NCI-H1436 treated with DMSO at 0.1 percent for 48 hours (cell line): ENCODE measurements around the gene DEPP1.

Experiments
- DNase-seq: peaks from one replicate; lab custom pipeline; 2025; lab: John Stamatoyannopoulos, UW

The DEPP1 gene

DNA sequence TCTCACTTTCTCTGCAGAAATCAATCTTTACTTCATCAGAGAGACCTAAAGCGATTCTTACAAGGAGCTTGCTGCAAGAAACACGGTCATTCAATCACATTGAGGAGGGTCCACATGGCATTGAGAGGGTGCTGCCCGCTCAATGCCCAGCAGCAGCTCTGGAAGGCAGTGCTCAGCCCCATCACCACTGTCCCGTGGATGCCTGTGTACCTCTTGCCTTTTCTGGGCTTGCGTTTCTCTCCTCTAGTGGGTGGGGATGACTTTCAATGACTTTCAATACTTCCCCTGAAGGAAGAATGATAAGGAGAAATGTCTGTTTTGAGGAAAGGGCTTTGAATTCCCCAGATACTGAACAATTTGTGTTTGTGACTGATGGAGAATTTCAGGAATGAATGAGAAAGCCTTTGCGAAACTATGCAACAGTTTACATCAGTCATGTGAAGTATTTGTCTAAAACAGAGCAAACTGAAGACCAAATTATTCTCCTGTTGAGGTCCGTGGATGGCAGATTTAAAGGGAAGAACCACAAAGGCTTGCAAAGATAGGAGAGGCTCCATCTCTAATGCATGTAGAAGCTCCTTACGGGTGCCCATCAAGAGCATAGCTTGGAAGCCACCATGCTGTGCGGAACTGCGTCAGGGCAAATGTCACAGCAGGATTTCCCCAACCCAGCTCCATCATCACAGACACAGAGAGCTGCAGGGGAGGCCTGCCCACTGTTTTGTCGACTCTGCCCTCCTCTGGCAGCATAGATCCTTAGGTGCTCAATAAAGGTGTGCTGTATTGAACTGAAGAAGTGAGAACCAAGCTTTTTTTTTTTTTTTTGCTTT is 15.5 kb upstream of the DEPP1 start:
- DNase-seq: no peak

DNA sequence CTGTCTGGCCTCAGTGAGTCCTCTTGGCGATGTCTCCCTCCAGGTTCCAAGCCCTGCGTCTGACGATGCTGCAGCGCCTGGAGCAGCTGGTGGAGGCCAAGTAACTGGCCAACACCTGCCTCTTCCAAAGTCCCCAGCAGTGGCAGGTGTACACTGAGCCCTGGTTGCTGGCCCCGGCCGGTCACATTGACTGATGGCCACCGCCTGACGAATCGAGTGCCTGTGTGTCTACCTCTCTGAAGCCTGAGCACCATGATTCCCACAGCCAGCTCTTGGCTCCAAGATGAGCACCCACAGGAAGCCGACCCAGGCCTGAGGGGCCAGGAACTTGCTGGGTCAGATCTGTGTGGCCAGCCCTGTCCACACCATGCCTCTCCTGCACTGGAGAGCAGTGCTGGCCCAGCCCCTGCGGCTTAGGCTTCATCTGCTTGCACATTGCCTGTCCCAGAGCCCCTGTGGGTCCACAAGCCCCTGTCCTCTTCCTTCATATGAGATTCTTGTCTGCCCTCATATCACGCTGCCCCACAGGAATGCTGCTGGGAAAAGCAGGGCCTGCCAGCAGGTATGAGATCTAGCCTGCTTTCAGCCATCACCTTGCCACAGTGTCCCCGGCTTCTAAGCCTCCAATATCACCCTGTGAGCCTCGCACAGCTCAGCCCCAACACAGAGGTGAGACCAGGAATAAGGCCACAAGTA is 14.8 kb upstream of the DEPP1 start:
- no peak for DNase-seq

DNA sequence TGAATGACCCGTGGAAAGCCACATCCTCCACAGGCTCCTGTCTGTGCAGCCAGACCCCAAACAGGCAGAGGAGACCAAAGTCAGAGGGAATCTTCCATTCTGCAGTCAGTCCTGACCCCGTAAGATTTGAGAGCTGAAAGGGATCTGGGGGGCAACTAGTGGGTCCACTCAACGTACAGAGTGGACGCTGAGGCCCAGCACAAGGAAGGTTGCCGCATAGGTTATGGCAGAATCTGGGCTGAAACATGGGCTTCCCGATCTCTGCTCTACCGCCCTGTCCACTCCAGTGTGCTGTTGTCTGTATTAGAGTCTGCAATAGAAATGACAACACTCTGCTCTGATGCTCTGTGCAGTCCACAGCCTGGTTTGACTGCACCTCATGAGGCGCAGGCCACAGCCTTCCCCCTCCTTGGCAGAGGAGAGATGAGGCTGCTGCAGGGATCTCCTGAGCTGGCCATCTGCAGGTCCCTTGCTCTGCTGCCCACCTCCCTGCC is 14.2 kb upstream of the DEPP1 start:
- no peak for DNase-seq

DNA sequence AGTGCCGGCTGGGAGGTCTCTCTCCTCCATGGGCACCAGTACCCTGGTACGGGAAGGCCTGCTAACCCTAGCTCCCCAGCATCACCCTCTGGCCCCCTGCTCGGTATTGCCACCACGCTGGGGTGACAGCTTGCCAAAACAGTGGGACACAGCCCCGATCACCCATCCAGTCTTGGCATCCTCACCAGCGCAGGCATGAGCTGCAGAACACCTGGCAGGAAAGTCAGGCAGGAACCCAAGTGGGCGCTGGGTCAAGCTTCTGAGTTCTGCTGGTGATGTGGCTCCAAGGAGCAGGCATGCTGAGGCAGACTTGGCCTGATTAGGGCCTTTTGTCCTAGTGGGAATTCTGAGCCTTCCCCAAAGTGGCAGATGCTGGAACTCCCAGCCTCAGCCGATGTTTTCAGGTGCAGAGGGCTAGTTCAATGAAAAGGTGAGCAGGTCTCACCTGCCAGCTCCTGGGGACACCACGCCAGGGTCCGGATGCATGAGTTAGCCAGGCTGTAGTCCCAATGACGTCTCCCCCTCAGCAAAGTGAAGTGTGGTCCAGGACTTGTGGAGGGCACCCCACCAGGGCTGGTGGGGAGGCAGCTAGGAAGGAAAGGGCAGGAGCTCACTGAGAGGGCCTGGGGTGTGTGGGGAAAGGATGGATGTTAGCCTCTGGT is 13.6 kb upstream of the DEPP1 start:
- no peak for DNase-seq

DNA sequence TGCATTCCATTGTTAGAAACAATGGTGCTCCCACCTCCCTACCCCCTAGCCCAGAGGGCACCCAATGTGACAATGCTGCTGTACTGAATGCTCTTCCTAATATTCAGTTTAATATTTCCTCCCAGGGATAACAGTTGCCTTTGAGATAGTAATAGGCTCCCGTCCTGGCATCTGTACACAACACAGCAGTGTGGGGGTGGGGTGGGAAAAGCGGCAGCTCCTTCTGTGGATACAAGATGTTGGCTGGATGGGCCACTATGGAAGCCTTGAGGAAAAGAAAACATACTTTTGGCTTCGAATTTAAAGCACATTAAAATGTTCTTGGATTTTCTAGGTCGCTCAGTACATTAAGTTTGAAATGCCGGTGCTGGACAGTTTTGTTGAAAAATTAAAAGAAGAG is 13.0 kb upstream of the DEPP1 start:
- no peak for DNase-seq

DNA sequence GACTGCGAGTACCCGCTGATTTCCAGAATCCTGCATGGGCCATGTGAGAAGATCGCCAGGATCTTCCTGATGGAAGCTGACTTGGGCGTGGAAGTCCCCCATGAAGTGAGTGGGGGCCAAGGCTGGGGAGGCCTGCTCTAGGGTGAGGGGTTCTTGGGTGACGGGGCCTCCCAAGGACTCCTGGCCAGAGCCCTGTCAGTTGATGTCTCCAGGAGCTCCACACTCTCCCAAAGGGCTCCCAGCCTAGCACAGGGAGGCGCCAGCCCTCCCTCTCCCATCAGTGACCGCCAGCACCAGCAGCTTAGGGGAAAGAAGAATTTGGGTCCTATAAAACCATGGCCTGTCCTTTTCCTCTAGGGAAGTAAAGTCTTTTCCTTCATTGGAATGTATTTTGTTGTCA is 12.4 kb upstream of the DEPP1 start:
- no peak for DNase-seq

DNA sequence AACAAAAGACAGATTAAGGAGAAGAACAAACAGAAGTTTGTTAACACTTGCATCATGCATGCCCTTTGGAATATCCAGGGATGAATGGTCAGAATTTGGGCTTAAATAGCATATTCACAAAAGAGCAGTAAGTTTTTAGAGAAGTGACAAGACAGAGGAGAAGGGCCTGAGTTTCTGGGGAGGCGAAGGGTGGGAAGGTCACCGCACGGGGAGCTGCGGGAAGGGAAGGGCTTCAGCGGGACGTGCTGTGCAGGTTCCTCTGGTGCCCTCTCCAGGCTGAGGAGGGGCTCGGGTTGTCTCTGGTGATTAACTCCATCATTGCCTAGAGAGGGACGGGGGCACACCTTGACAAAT is 11.7 kb upstream of the DEPP1 start:
- no peak for DNase-seq

DNA sequence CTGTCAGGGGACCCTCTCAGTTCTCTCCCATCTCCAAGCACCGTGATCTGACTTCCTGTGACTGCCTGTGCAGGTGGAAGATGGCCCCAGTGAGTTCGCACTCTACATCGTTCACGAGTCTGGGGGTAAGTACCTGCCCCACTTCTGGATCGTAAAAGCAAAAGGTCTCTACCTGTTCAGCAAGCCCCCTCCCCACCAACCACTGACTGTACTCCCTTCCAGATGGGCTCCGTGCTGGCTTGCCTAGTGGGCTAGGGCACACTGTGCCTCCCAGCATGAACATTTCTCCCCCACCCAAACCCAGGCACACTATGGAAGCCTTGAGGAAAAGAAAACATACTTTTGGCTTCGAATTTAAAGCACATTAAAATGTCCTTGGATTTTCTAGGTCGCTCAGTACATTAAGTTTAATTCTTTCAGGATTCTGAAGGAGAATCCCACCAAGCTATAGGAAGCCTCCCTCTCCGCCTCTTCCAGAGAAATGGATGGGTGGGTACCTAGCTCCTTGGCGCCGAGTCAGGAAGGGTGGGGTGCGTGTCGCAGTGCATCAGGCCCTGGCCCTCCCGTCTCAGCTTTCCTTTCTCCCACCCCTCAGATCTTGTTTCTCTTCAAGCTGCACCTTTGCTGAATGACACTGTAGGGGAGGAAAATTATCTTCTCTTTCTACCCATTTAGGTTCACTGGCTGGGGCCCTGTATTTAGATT is 11.1 kb upstream of the DEPP1 start:
- no peak for DNase-seq

DNA sequence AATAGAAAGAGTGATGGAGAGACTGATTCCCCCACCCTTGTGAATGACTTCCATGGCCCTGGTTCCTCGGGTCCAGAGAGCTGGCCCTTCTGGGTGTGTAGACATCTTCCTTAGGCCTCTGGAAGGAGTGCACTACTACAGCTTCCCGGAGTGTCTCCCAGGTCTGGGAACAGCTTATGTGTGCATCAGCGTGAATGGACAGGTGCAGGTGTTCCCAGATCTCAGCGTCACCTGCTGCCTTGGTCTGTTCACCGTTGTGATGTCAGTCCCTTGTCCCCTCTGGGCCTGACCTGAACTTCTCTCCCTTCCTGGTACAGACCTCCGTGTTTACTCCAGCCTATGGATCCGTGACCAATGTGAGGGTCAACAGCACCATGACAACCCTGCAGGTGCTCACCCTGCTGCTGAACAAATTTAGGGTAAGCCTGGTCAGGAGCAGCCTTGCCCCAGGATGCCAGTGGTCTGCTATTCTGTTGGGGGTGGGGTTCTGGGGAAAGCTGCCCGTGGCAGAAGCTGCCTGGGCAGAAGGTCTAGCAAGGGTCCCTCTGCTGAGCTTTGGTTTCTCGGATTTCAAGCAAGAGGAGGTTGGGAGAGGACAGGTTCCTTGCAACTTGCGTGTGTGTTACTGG is 10.5 kb upstream of the DEPP1 start:
- DNase-seq: no peak

DNA sequence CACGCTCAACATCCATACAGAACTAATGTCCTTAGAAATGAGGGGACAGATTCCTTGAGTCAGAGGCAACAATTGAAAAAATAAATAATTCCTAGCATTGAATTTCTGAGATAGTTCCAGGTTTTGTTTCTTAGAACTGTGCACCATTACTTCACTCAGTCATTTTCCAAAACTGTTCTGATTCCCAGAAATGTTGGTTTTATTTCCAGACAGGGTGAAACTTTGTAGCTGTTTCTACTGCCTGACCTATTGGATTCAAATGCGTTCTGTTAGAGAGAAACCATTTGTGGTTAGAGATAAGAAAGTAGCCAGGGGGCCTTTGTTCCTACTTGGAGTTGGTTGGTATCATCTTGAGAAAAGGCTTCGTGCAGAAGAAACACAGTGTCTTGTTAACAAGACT is 8.1 kb upstream of the DEPP1 start:
- DNase-seq: no peak

DNA sequence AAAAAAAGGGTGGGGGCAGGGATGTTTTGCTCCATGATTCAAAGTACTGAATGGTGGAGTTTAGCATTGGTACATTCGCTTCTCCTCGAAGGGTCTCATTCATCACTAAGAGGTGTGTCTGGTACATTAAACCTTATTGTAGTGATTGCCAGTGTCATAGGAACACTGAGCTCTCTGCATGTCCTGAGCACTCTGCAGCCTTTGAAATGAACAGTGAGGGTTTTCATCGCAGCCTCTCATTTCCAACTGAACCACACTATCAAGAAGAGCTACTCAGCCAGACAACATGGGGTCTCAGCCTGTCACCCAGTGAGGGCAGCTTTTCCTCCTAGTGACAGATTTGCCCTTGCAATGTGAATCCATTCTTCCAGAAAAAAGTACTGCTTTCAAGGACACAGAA is 7.6 kb upstream of the DEPP1 start:
- DNase-seq: no peak

DNA sequence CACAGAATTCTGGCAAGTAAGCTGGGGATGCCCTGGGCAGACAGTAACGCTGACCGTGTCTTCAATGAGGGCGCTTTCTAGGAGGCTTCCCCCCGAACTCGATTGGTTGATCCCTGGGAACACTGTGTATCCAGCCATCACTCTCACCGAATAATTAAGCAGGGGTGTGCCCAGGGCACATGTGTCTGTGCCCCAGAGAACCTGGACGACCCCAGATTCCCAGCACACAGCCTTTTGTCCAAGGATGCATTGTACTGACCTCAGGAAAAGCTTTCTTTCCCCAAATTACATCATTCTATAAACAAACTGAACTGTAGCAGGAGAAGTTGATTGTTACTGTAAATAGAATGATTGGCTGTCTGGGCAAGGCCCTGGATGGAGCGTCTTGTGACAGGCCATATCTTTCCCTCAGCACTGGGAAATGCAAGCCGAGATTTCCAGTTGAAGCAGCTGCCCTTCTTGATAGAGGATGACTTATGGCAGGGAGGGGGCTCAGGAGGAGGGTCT is 6.6 kb upstream of the DEPP1 start:
- no peak for DNase-seq

DNA sequence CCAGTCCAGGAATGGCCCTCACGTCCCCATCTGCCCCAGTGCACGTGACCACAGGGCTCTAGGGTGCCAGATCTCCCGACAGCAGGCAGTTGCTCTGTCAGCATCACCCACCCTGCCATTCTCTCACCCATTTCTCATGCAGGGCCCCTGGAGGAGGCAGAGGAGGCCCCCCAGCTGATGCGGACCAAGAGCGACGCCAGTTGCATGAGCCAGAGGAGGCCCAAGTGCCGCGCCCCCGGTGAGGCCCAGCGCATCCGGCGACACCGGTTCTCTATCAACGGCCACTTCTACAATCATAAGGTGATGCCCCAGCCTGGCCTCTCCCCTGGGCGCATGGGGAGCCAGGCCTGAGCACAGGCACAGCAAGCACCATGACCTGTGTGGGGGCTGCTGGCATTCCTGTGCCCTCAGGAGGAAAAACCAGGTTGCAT is 6.1 kb upstream of the DEPP1 start:
- no peak for DNase-seq

DNA sequence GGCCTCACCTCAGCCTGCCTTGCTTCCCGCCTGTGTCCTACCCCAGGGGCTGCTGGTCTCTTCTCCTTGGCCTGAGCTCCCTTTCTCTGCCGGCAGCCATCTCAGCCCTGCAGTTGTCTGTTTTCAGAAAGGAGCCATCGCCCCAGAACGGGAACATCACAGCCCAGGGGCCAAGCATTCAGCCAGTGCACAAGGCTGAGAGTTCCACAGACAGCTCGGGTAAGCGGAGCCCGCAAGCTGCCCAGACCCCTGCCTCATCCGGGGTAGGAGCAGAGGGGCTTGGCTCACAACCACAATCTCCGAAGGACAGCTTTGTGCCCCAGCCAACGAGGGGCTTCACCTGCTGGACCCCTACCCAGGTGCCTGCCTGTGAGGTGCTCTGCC is 5.3 kb upstream of the DEPP1 start:
- no peak for DNase-seq

DNA sequence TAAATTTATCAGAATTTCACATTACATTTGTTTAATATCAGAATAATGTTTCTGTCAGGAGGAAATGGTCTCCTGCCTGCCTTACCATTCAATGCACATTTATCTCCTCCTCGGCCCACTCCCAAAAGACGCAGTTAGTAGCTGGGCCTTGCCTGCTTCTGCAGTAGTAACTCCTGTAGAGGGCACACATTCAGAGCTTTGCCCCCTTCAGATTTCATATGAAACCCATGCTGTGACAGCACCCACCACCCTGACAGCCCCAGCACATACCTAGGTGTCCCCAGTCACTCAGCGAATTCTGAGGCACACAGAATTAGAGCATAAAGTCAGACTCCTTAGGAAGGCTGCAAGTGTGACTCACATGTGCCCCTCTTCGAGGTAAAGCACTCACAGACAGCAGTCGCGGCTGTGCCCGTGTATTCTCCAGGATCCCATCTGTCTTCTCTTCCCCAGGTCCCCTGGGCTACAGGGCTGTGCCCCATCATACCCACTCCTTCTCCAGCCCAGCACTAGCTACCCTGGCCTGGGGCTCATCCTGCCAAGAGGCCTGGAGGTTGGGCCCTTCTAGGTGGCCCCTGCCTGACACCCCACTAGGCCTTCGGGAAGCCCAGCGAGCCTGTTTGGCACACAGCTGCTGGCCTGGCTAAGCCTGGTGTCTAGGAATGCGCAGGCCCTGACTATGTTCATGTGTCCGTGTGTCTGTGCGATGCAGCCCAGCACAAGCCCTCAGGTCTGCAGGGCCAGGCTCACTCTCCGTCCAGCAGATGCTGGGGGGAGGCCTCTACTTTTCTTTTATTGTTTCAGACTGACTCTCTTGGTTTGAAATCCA is 4.7 kb upstream of the DEPP1 start:
- no peak for DNase-seq

DNA sequence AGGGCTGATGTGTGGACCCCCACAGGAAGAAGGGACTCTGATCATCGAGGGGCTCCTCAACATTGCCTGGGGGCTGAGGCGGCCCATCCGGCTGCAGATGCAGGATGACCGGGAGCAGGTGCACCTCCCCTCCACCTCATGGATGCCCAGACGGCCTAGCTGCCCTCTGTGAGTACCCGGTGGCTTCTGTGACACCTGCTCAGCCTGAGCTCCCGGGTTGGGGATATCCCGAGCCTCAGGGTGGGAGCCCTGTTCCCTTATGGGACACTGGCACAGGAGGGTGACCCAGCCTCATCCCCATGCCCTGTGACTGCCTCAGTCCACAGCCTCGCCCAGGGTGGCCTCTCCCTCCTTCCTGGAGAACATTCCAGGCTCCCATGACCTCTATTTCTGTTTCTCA is 3.9 kb upstream of the DEPP1 start:
- no peak for DNase-seq

DNA sequence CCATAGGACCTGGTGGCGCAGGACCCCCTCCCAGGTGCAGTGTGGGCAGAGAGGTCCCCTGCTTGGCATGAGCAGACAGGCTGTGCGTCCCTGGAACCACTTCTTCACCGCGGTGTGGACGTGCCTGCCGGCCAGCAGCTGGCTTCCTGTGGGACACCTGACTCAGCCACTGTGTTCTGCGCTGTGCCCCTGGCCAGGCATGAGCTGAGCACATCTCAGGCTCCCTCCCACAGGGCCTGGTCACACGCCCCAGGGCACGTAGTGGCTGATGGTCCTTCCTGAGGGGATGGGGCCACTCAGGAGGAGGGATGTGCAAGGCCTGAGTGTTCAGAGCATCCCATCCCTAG is 3.5 kb upstream of the DEPP1 start:
- DNase-seq: no peak

DNA sequence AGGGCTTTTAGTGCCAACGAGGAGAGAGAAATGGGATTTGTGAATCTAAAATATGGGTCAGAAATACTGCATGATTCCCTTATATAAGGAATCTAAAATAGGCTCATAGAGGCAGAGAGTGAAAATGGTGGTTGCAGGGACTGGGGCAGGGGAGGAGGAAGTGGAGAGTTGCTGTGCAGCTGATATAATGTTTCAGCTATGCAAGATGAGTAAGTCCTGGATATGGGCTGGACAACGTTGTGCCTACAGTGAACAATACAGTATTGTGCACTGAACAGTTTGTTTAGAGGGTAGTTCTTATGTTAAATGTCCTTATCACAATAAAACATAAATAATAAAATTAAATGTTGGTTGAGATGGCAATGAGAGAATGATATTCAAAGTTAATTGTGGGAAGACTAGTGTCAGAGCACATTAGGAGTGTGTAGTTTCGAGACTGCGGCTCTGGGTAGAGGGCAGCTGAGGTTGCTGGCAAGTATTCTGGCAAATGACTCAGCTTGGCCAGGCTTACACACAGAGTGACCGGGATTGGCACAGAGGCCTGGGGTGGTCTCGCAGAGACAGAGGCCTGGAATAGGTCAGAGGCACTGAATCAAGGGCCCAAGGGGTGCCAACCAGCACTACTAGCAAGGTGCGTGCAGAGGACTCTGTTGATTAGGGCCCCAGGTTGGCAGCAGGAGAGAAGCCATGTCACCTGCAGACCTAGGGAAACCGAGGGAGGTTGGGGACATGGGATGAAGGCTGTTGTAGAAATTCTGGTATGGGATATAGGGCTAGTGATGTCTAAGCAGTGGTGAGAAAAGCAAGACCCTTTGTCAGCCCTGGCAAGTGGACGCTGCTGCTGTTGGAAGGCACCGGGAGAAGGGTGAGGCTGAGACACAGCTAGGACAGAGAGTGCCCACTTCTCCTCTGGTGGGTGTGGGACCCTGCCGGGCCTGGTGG is 2.8 kb upstream of the DEPP1 start:
- no peak for DNase-seq

DNA sequence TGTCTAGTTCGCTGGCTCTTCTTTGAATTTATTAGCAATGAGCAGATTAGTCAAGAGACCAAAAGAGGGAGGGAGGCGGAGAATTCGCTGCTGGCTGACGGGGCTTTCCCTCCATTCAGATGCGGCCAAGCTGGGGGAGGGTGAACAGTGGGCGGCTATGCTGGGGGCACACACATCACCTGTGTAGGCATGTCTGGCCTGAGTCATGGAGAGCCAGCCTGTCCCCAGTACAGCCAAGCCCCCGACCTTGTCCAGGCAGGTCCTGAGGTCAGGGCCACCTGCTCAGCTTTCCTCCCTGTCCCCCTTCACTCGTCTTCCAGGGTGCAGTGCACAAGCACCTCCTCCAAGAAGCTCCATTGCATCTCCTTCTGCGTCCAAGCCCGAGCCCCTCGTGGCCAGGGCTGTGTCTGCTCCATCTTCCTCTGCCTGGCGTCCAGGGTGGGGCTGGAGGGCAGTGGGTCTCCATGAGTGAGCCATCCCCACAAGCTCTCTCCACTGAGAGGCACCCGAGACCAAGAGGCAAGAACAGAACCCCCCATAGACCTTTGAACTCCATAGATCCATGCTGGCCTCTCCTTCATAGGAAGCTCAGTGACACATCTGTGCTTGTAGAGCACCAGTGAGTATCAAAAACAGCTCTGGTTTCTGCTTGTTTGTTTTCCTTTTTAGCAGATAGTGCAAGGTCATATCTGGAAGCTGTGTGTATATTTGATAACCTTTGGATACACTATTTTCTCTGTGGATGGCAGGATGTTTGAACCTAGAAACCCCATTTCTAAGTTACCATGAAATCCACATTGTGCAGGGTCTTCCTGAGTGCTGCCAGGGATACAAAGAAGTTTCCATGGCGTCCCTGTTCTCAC is 1.9 kb upstream of the DEPP1 start:
- no peak for DNase-seq
